MCF 10A (cell line): Measurements from ENCODE around the gene UPK3BL1. TPM values are rescaled to one million over a fixed set of nuclear protein-coding genes. Genes with fewer than 3 reads are reported as not detected.
"Not testable (repeated sequence)": the region's sequence is repeated elsewhere in the genome, so short reads cannot be mapped to it uniquely, and the experiment has no call there.

ENCODE experiments used
- BruUV-seq: library from RNA; stranded (reverse); fragments of 400-500 nt; replicated peaks from 2 replicates; lab custom pipeline; 2021; lab: Mats Ljungman, UMichigan
- CTCF ChIA-PET: fragments of 300-600 bp; sonication (Branson Sonifier 250); formaldehyde crosslinking; extraction: SDS; loops from one replicate; lab custom pipeline; 2021; ENCODE audit warnings: antibody characterized with exemption, inconsistent platforms; lab: Yijun Ruan, JAX
- POLR2A ChIA-PET: fragments of 300-600, 350-650 bp; sonication (Branson Sonifier 250); formaldehyde crosslinking; extraction: SDS; loops from one replicate; lab custom pipeline; 2020; ENCODE audit warnings: antibody characterized with exemption, inconsistent platforms; lab: Yijun Ruan, JAX
- DNase-seq: peaks from one replicate; pipeline ENCODE4 v3.0.0-alpha.2; 2018; ENCODE audit not compliant: unreplicated experiment
- H3K27ac Mint-ChIP-seq: one replicate; pipeline ENCODE4 v1.8.0; 2022; ENCODE audit warnings: mild to moderate bottlenecking, low read depth, mixed read lengths; ENCODE audit not compliant: unreplicated experiment
- H3K27me3 Mint-ChIP-seq: one replicate; pipeline ENCODE4 v1.8.0; 2022; ENCODE audit warnings: mixed read lengths; ENCODE audit not compliant: insufficient read depth, unreplicated experiment
- H3K36me3 Mint-ChIP-seq: one replicate; pipeline ENCODE4 v1.8.0; 2022; ENCODE audit warnings: mild to moderate bottlenecking, moderate library complexity, mixed read lengths; ENCODE audit not compliant: insufficient read depth, unreplicated experiment
- H3K4me1 Mint-ChIP-seq: one replicate; pipeline ENCODE4 v1.8.0; 2022; ENCODE audit warnings: mixed read lengths; ENCODE audit not compliant: insufficient read depth, unreplicated experiment
- H3K4me3 Mint-ChIP-seq: one replicate; pipeline ENCODE4 v1.8.0; 2022; ENCODE audit warnings: mild to moderate bottlenecking, moderate library complexity, mixed read lengths; ENCODE audit not compliant: unreplicated experiment
- H3K9me3 Mint-ChIP-seq: one replicate; pipeline ENCODE4 v1.8.0; 2022; ENCODE audit warnings: mixed read lengths; ENCODE audit not compliant: unreplicated experiment
- intact Hi-C: fragments of 100-400 bp; cut with micrococcal nuclease; formaldehyde crosslinking; loops from 2 replicates; pipeline ENCODE4 v1.14.1; 2022
- total RNA-seq: library from RNA; stranded (reverse); gene quantifications from 2 replicates; pipeline ENCODE4 v1.2.3, GENCODE V29; 2022

Gene UPK3BL1
- total RNA-seq, 1 experiment from 2014 or later, result 16.1 TPM

GRCh38 chr7:102599699-102600098, 42.9 kb downstream of the UPK3BL1 start:
- H3K9me3 Mint-ChIP-seq, CTCF ChIA-PET, H3K27me3 Mint-ChIP-seq, H3K4me1 Mint-ChIP-seq, H3K36me3 Mint-ChIP-seq, H3K27ac Mint-ChIP-seq, H3K4me3 Mint-ChIP-seq, POLR2A ChIA-PET, intact Hi-C loops, BruUV-seq, DNase-seq: not testable (repeated sequence)

GRCh38 chr7:102596036-102596435, 46.6 kb downstream of the UPK3BL1 start:
- H3K9me3 Mint-ChIP-seq, BruUV-seq, H3K36me3 Mint-ChIP-seq, DNase-seq, POLR2A ChIA-PET, H3K27ac Mint-ChIP-seq, H3K4me1 Mint-ChIP-seq, intact Hi-C loops, CTCF ChIA-PET, H3K27me3 Mint-ChIP-seq, H3K4me3 Mint-ChIP-seq: not testable (repeated sequence)

GRCh38 chr7:102593637-102594334, 48.8 kb downstream of the UPK3BL1 start:
- H3K9me3 Mint-ChIP-seq, H3K27me3 Mint-ChIP-seq, H3K4me1 Mint-ChIP-seq, CTCF ChIA-PET, H3K4me3 Mint-ChIP-seq, H3K27ac Mint-ChIP-seq, POLR2A ChIA-PET, intact Hi-C loops, DNase-seq, H3K36me3 Mint-ChIP-seq, BruUV-seq: not testable (repeated sequence)

GRCh38 chr7:102592477-102593019, 50.0 kb downstream of the UPK3BL1 start:
- H3K36me3 Mint-ChIP-seq, POLR2A ChIA-PET, CTCF ChIA-PET, H3K4me1 Mint-ChIP-seq, intact Hi-C loops, H3K27ac Mint-ChIP-seq, BruUV-seq, H3K4me3 Mint-ChIP-seq, H3K27me3 Mint-ChIP-seq, DNase-seq, H3K9me3 Mint-ChIP-seq: not testable (repeated sequence)

- CTCF ChIA-PET, BruUV-seq, H3K9me3 Mint-ChIP-seq, H3K36me3 Mint-ChIP-seq, intact Hi-C loops, POLR2A ChIA-PET, H3K4me3 Mint-ChIP-seq, H3K27me3 Mint-ChIP-seq, H3K27ac Mint-ChIP-seq, H3K4me1 Mint-ChIP-seq, DNase-seq: not testable (repeated sequence)
Observed at GRCh38 chr7:102589857-102590256, 52.7 kb downstream of the UPK3BL1 start.

Other genes starting within 250 kb of the UPK3BL1 start
- gene PRKRIP1, start 246.4 kb downstream of the UPK3BL1 start, total RNA-seq, result 32.7 and 36.8 TPM in 2 replicates
- gene ORAI2, start 209.2 kb downstream of the UPK3BL1 start, total RNA-seq, result 9.1 and 15.4 TPM in 2 replicates
- 5.9 and 10.3 TPM in 2 replicates for gene ALKBH4, start 177.9 kb downstream of the UPK3BL1 start, total RNA-seq
- gene LRWD1, start 177.8 kb downstream of the UPK3BL1 start, total RNA-seq, result 15.6 and 18.9 TPM in 2 replicates
- 50.0 and 51.4 TPM in 2 replicates for gene POLR2J, start 163.9 kb downstream of the UPK3BL1 start, total RNA-seq
- 0.70 and 0.81 TPM in 2 replicates for gene RASA4B, start 125.0 kb downstream of the UPK3BL1 start, total RNA-seq
- gene UPK3BL2, start 99.1 kb downstream of the UPK3BL1 start, total RNA-seq, result 17.4 and 20.0 TPM in 2 replicates
- 0.22 TPM in 1 of 2 replicates, not detected in the other for gene SPDYE2, start 91.6 kb downstream of the UPK3BL1 start, total RNA-seq
- 34.1 and 45.7 TPM in 2 replicates for gene POLR2J3, start 70.2 kb downstream of the UPK3BL1 start, total RNA-seq
- 2.1 and 4.0 TPM in 2 replicates for gene RASA4, start 26.0 kb downstream of the UPK3BL1 start, total RNA-seq
- not detected in 2 replicates for gene SPDYE2B, start 7.5 kb upstream of the UPK3BL1 start, total RNA-seq
- 10.1 and 13.8 TPM in 2 replicates for gene POLR2J2, start 28.9 kb upstream of the UPK3BL1 start, total RNA-seq
- 8.9 and 12.0 TPM in 2 replicates for gene FAM185A, start 106.2 kb upstream of the UPK3BL1 start, total RNA-seq